H1 (cell line): ENCODE data around the gene CUEDC1. TPM values are rescaled to one million over a fixed set of nuclear protein-coding genes. Genes with fewer than 3 reads are reported as not detected.

ENCODE experiments used
- ATF3 ChIP-seq: IDR thresholded peaks from 2 replicates; pipeline ENCODE4 v1.6.1; 2011; ENCODE audit warnings: low read depth, mild to moderate bottlenecking, low read length; ENCODE audit not compliant: insufficient read depth
- HDAC2 ChIP-seq, 2 experiments: fragments of 300-600 bp in 1 of 2; sonication (generic) in 1 of 2; IDR thresholded peaks; 2 replicates each; pipeline ENCODE4 v1.6.1; 2011 to 2012; ENCODE audit warnings: low read depth in 2 of 2, low read length in 2 of 2, mild to moderate bottlenecking in 2 of 2, moderate library complexity in 2 of 2, borderline replicate concordance in 1 of 2, inconsistent platforms in 1 of 2
- HDAC6 ChIP-seq: IDR thresholded peaks from one replicate; pipeline ENCODE4 v1.7.1; 2012; ENCODE audit warnings: low read depth, mild to moderate bottlenecking, inconsistent platforms, low read length, moderate library complexity
- POLR2AphosphoS5 ChIP-seq: IDR thresholded peaks from 2 replicates; pipeline ENCODE4 v1.6.1; 2011; ENCODE audit warnings: low read depth, low read length
- SAP30 ChIP-seq: fragments of 300-600 bp; sonication (generic); IDR thresholded peaks from 2 replicates; pipeline ENCODE4 v1.7.1; 2012; ENCODE audit warnings: low read length, moderate library complexity, mild to moderate bottlenecking, inconsistent platforms; ENCODE audit not compliant: insufficient read depth, insufficient replicate concordance
- SIRT6 ChIP-seq: IDR thresholded peaks from one replicate; pipeline ENCODE4 v1.7.1; 2012; ENCODE audit warnings: low read length, inconsistent platforms
- TCF12 ChIP-seq: IDR thresholded peaks from 2 replicates; pipeline ENCODE4 v1.6.1; 2011; ENCODE audit warnings: low read depth, mild to moderate bottlenecking, low read length
- TEAD4 ChIP-seq: IDR thresholded peaks from 2 replicates; pipeline ENCODE4 v1.6.1; 2012; ENCODE audit warnings: low read depth, low read length, inconsistent platforms, mixed read lengths
- polyA plus RNA-seq, 7 experiments: library from polyadenylated mRNA; depleted of rRNA in 3 of 7; stranded (reverse) in 5 of 7; unstranded in 2 of 7; fragments of >200 nt in 5 of 7; fragments of 200-250 nt in 2 of 7; gene quantifications; 1 replicate in 5 of 7; 2 replicates in 1 of 7; 4 replicates in 1 of 7; pipeline versions ENCODE4 v1.2.1 to v1.2.3, GENCODE V29; 2011 to 2013; ENCODE audit warnings: missing spikeins in 2 of 7, mixed read lengths in 2 of 7
- total RNA-seq: library from RNA; stranded (reverse); fragmentation: NEBNext Ultra II Directional; extraction: Animal tissue kit (Norgen Biotek cat#: 25700); gene quantifications from 2 replicates; pipeline ENCODE4 v1.2.1, GENCODE V29; 2021
- TF ChIP-seq, protein P1 (sequence below): fragments of 300-600 bp; sonication (generic); IDR thresholded peaks from 2 replicates; pipeline ENCODE4 v1.7.1; 2012; ENCODE audit warnings: low read length, moderate library complexity, mild to moderate bottlenecking, inconsistent platforms; ENCODE audit not compliant: insufficient replicate concordance

Gene CUEDC1
- total and polyA plus RNA-seq, 2 of the 8 experiments (the other 6 are each of a cell fraction or from before 2014, with no cell fraction given), result 4.0 to 10.7 TPM

DNA sequence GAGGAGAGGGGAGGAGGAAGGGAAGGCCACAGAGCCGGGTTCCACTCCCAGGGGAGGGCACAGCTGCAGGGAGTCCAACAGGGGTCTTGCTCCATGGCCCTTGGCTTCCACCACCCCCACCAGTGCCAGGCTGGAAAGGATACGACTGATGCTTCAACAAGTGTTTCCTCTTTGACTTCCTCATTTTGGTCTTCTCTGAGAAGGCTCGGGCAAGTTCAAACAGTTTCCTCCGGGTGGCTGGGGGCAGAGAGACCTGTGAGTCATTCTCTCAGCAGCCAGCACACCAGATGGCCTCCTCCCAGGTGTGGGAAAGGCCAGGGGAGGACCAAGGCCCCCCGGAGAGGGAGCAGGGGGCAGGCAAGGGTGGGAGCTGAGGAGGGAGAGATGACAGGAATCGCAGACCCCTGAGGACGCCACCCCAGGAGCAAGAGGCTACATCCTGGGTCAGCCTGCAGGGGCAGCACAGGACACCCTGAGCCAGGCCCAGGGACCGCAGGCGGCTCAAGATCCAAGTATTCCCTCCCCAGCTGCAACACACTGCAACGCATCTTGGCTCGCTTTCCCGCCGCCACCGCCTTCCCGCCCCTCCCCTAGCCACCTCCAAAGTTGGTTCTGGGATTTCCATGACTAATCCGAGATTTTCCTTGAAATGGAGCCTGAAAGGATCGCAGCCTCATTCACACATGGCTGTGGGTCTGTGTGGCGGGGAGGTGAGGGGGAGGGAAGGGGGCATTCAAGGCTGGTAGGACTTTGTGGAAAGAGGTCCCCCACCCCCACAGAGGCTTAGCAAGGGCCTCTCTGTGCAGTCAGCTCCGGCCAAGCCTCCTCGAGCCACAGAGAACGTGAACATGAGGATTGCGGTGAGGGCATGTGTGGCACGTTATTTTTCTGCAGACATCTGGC is 87.0 kb downstream of the CUEDC1 start (continued):
- TF ChIP-seq, protein P1, sequence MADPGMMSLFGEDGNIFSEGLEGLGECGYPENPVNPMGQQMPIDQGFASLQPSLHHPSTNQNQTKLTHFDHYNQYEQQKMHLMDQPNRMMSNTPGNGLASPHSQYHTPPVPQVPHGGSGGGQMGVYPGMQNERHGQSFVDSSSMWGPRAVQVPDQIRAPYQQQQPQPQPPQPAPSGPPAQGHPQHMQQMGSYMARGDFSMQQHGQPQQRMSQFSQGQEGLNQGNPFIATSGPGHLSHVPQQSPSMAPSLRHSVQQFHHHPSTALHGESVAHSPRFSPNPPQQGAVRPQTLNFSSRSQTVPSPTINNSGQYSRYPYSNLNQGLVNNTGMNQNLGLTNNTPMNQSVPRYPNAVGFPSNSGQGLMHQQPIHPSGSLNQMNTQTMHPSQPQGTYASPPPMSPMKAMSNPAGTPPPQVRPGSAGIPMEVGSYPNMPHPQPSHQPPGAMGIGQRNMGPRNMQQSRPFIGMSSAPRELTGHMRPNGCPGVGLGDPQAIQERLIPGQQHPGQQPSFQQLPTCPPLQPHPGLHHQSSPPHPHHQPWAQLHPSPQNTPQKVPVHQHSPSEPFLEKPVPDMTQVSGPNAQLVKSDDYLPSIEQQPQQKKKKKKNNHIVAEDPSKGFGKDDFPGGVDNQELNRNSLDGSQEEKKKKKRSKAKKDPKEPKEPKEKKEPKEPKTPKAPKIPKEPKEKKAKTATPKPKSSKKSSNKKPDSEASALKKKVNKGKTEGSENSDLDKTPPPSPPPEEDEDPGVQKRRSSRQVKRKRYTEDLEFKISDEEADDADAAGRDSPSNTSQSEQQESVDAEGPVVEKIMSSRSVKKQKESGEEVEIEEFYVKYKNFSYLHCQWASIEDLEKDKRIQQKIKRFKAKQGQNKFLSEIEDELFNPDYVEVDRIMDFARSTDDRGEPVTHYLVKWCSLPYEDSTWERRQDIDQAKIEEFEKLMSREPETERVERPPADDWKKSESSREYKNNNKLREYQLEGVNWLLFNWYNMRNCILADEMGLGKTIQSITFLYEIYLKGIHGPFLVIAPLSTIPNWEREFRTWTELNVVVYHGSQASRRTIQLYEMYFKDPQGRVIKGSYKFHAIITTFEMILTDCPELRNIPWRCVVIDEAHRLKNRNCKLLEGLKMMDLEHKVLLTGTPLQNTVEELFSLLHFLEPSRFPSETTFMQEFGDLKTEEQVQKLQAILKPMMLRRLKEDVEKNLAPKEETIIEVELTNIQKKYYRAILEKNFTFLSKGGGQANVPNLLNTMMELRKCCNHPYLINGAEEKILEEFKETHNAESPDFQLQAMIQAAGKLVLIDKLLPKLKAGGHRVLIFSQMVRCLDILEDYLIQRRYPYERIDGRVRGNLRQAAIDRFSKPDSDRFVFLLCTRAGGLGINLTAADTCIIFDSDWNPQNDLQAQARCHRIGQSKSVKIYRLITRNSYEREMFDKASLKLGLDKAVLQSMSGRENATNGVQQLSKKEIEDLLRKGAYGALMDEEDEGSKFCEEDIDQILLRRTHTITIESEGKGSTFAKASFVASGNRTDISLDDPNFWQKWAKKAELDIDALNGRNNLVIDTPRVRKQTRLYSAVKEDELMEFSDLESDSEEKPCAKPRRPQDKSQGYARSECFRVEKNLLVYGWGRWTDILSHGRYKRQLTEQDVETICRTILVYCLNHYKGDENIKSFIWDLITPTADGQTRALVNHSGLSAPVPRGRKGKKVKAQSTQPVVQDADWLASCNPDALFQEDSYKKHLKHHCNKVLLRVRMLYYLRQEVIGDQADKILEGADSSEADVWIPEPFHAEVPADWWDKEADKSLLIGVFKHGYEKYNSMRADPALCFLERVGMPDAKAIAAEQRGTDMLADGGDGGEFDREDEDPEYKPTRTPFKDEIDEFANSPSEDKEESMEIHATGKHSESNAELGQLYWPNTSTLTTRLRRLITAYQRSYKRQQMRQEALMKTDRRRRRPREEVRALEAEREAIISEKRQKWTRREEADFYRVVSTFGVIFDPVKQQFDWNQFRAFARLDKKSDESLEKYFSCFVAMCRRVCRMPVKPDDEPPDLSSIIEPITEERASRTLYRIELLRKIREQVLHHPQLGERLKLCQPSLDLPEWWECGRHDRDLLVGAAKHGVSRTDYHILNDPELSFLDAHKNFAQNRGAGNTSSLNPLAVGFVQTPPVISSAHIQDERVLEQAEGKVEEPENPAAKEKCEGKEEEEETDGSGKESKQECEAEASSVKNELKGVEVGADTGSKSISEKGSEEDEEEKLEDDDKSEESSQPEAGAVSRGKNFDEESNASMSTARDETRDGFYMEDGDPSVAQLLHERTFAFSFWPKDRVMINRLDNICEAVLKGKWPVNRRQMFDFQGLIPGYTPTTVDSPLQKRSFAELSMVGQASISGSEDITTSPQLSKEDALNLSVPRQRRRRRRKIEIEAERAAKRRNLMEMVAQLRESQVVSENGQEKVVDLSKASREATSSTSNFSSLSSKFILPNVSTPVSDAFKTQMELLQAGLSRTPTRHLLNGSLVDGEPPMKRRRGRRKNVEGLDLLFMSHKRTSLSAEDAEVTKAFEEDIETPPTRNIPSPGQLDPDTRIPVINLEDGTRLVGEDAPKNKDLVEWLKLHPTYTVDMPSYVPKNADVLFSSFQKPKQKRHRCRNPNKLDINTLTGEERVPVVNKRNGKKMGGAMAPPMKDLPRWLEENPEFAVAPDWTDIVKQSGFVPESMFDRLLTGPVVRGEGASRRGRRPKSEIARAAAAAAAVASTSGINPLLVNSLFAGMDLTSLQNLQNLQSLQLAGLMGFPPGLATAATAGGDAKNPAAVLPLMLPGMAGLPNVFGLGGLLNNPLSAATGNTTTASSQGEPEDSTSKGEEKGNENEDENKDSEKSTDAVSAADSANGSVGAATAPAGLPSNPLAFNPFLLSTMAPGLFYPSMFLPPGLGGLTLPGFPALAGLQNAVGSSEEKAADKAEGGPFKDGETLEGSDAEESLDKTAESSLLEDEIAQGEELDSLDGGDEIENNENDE, result no peak
- TF ChIP-seq SIRT6 (no peak), HDAC2 (IDR thresholded peaks at IDR 0.05; ENCODE audit: borderline replicate concordance in 1 of 2, low read depth in 2 of 2, low read length in 2 of 2) (no peak), TCF12 (no peak), TEAD4 (no peak), HDAC6 (no peak), ATF3 (no peak), POLR2AphosphoS5 (no peak), SAP30 (no peak)
